ENCODE data around the gene MRPS27. TPM values are rescaled to one million over a fixed set of nuclear protein-coding genes. Genes with fewer than 3 reads are reported as not detected.
A peak's percentile ranks its signal among the peaks of the same experiment; 100 is the strongest.
"Not testable (repeated sequence)": the region's sequence is repeated elsewhere in the genome, so short reads cannot be mapped to it uniquely, and the experiment has no call there.

The MRPS27 gene
- total RNA-seq, 4 donors from 2014 or later: 32.8 to 55.0 (median 44.0) TPM

- no peak for DNase-seq (ENCODE audit: low spot score in 2 of 2)
- no peak for TF ChIP-seq CTCF (IDR thresholded peaks at IDR 0.05)
- no peak for TF ChIP-seq POLR2A (IDR thresholded peaks at IDR 0.05)
- H3K4me3 ChIP-seq (ENCODE audit: low read depth, poor library complexity, severe bottlenecking): no peak overlapping the region
- intact Hi-C loops (cut with DNase I; ENCODE audit: low total_unique reads): no loop called here
- WGBS, 2 donors: 71 to 79% methylated on average over 5 of the region's 5 CpGs
Measured at GRCh38 chr5:72324189-72324825, 4.3 kb upstream of the MRPS27 start.

GRCh38 chr5:72319435-72319975 is 535 bp downstream of the MRPS27 start:
- DNase-seq (ENCODE audit: low spot score in 2 of 2); intact Hi-C loops (cut with DNase I; ENCODE audit: low total_unique reads): not testable (repeated sequence)
- WGBS, 2 donors: 5 to 7% methylated on average over 28 of the region's 28 CpGs
- peak overlapping the region; percentile 59 for H3K4me3 ChIP-seq (ENCODE audit: low read depth, poor library complexity, severe bottlenecking)

GRCh38 chr5:72314571-72315172 is 5.4 kb downstream of the MRPS27 start:
- DNase-seq (ENCODE audit: low spot score in 2 of 2): no peak
- H3K4me3 ChIP-seq (ENCODE audit: low read depth, poor library complexity, severe bottlenecking): no peak overlapping the region
- no peak for TF ChIP-seq POLR2A (IDR thresholded peaks at IDR 0.05)
- TF ChIP-seq CTCF (IDR thresholded peaks at IDR 0.05): no peak
- WGBS, 2 donors: 75 to 79% methylated on average over 3 of the region's 3 CpGs
- intact Hi-C loops (cut with DNase I; ENCODE audit: low total_unique reads): no loop called here

- no peak overlapping the region for H3K4me3 ChIP-seq (ENCODE audit: low read depth, poor library complexity, severe bottlenecking)
- 51 to 61% methylated on average over 1 of the region's 1 CpG for WGBS, 2 donors
- no peak for DNase-seq (ENCODE audit: low spot score in 2 of 2)
- intact Hi-C loops (cut with DNase I; ENCODE audit: low total_unique reads): no loop called here
- TF ChIP-seq POLR2A (IDR thresholded peaks at IDR 0.05) (no peak), CTCF (IDR thresholded peaks at IDR 0.05) (no peak)
Measured at GRCh38 chr5:72313141-72313540, 6.9 kb downstream of the MRPS27 start.

GRCh38 chr5:72308853-72309191 is 11.2 kb downstream of the MRPS27 start:
- no peak for DNase-seq (ENCODE audit: low spot score in 2 of 2)
- no peak overlapping the region for H3K4me3 ChIP-seq (ENCODE audit: low read depth, poor library complexity, severe bottlenecking)
- intact Hi-C loops (cut with DNase I; ENCODE audit: low total_unique reads): no loop called here
- 53 to 60% methylated on average over 6 of the region's 6 CpGs for WGBS, 2 donors
- TF ChIP-seq POLR2A (IDR thresholded peaks at IDR 0.05) (no peak), CTCF (IDR thresholded peaks at IDR 0.05) (no peak)

- peak; percentile 97 to 99 for DNase-seq (ENCODE audit: low spot score in 2 of 2)
- WGBS, 2 donors: 1% methylated on average over 44 to 64 of the region's 76 CpGs
- intact Hi-C loops (cut with DNase I; ENCODE audit: low total_unique reads): no loop called here
- peak overlapping the region; percentile 46 for H3K4me3 ChIP-seq (ENCODE audit: low read depth, poor library complexity, severe bottlenecking)
- TF ChIP-seq CTCF (IDR thresholded peaks at IDR 0.05) (peak in 1 of 3 donors; percentile 71), POLR2A (IDR thresholded peaks at IDR 0.05) (peak in 1 of 2 donors; percentile 66)
Measured at GRCh38 chr5:72307968-72308852, 11.8 kb downstream of the MRPS27 start.
